ENCODE measurements around the gene YIF1A.
A peak's percentile ranks its signal among the peaks of the same experiment; 100 is the strongest.

The YIF1A gene

GRCh38 chr11:66288671-66289547, at the start of gene YIF1A:
Gene YIF1A (minus strand): TSS chr11:66289143. CDS start chr11:66288985, 158 bp downstream.
- ChIA-PET CTCF (interaction anchor here (0.7 to 10.6 kb wide), 10 partner anchors 9 to 244 kb away, joined by 3 to 92 read pairs (median 4); partner anchors contain the start of gene RIN1), POLR2A (interaction anchor here (0.6 to 1.2 kb wide), 6 partner anchors 9 to 65 kb away, joined by 3 to 14 read pairs (median 6); partner anchors contain the start of gene RAB1B)
- DNase-seq (ENCODE audit: extremely low spot score), result peak; percentile 100
- TF ChIP-seq CTCF (IDR thresholded peaks at IDR 0.05; ENCODE audit: control extremely low read depth, extremely low read depth, low read depth, missing control alignments), result no peak

GRCh38 chr11:66337103-66337899, 48.4 kb upstream of the YIF1A start:
- no peak for TF ChIP-seq CTCF (IDR thresholded peaks at IDR 0.05; ENCODE audit: control extremely low read depth, extremely low read depth, low read depth, missing control alignments)
- POLR2A ChIA-PET, result no interaction called here
- no peak for DNase-seq (ENCODE audit: extremely low spot score)
- CTCF ChIA-PET, result interaction anchor here (0.7 to 8.7 kb wide), 8 partner anchors 25 to 115 kb away, joined by 3 to 126 read pairs (median 4); no protein-coding TSS in a partner anchor

GRCh38 chr11:66336234-66337102, 47.5 kb upstream of the YIF1A start, which contains the start of gene RIN1:
Gene RIN1 (minus strand): TSS chr11:66336434. CDS start chr11:66336402, 32 bp downstream.
- TF ChIP-seq CTCF (IDR thresholded peaks at IDR 0.05; ENCODE audit: control extremely low read depth, extremely low read depth, low read depth, missing control alignments), result peak; percentile 40
- POLR2A ChIA-PET, result interaction anchor here (0.5 to 0.6 kb wide), 2 partner anchors 286 to 490 kb away, joined by 3 read pairs; no protein-coding TSS in a partner anchor
- peak; percentile 80 for DNase-seq (ENCODE audit: extremely low spot score)
- CTCF ChIA-PET, result interaction anchor here (1.0 to 8.7 kb wide), 4 partner anchors 9 to 114 kb away, joined by 3 to 126 read pairs (median 12); partner anchors contain the start of gene BRMS1

GRCh38 chr11:66335531-66336233, 46.7 kb upstream of the YIF1A start:
- no peak for DNase-seq (ENCODE audit: extremely low spot score)
- ChIA-PET POLR2A (interaction anchor here (0.5 to 1.6 kb wide), 4 partner anchors 9 to 491 kb away, joined by 3 to 4 read pairs (median 3); partner anchors contain the start of gene BRMS1), CTCF (interaction anchor here (1.0 to 8.7 kb wide), 6 partner anchors 10 to 113 kb away, joined by 3 to 126 read pairs (median 6); partner anchors contain the start of gene BRMS1)
- no peak for TF ChIP-seq CTCF (IDR thresholded peaks at IDR 0.05; ENCODE audit: control extremely low read depth, extremely low read depth, low read depth, missing control alignments)

GRCh38 chr11:66334605-66335442, 45.9 kb upstream of the YIF1A start:
- DNase-seq (ENCODE audit: extremely low spot score), result no peak
- no peak for TF ChIP-seq CTCF (IDR thresholded peaks at IDR 0.05; ENCODE audit: control extremely low read depth, extremely low read depth, low read depth, missing control alignments)
- CTCF ChIA-PET, result interaction anchor here (1.2 to 8.7 kb wide), 5 partner anchors 11 to 113 kb away, joined by 3 to 126 read pairs (median 7); partner anchors contain the start of gene BRMS1
- POLR2A ChIA-PET, result interaction anchor here (1.0 to 1.6 kb wide), 2 partner anchors 10 to 22 kb away, joined by 3 to 4 read pairs; partner anchors contain the start of gene BRMS1

Measured in GM10248 (cell line).